Activated T-cell treated with anti-CD3 and anti-CD28 coated beads, Interleukin-2, amount 50 U/mL, for 4 hours (primary cell): ENCODE results near the gene SH3RF3. TPM values are rescaled to one million over a fixed set of nuclear protein-coding genes. Genes with fewer than 3 reads are reported as not detected.

Source experiments
- ATAC-seq, 2 donors: fragments of 200-7000 bp; cut with Tn5 transposase; one replicate each; pipeline ENCODE4 v1.10.0; 2021
- DNase-seq: peaks from one replicate; pipeline ENCODE4 v3.0.0-alpha.2; 2020
- H3K27me3 Mint-ChIP-seq: one replicate; pipeline ENCODE4 v1.8.0; 2021; ENCODE audit warnings: low read depth, mixed read lengths
- H3K36me3 Mint-ChIP-seq: one replicate; pipeline ENCODE4 v1.8.0; 2022; ENCODE audit warnings: mixed read lengths; ENCODE audit not compliant: insufficient read depth
- H3K4me1 Mint-ChIP-seq: one replicate; pipeline ENCODE4 v1.8.0; 2021; ENCODE audit warnings: low read depth, mixed read lengths
- H3K4me3 Mint-ChIP-seq: one replicate; pipeline ENCODE4 v1.8.0; 2021; ENCODE audit warnings: mild to moderate bottlenecking, moderate library complexity, mixed read lengths
- H3K9me3 Mint-ChIP-seq: one replicate; pipeline ENCODE4 v1.8.0; 2021; ENCODE audit warnings: mixed read lengths
- total RNA-seq, 3 donors: library from RNA; stranded (reverse); gene quantifications; one replicate each; pipeline ENCODE4 v1.2.1, GENCODE V29; 2021

Gene SH3RF3
- total RNA-seq, 3 donors from 2014 or later, result 0.33 to 0.98 (median 0.89) TPM

- peaks cover 3% of the 10 kb centered on the region for H3K36me3 Mint-ChIP-seq
- no peak overlapping the region for H3K4me3 Mint-ChIP-seq
- no peak for ATAC-seq
- DNase-seq, result no peak
- H3K4me1 Mint-ChIP-seq, result no peaks in the 10 kb centered on the region
- no peaks in the 10 kb centered on the region for H3K9me3 Mint-ChIP-seq
- H3K27me3 Mint-ChIP-seq, result no peaks in the 10 kb centered on the region
These were observed 247.1 kb downstream of the SH3RF3 start for GRCh38 chr2:109376115-109376514.

GRCh38 chr2:109376796-109377495 is 247.9 kb downstream of the SH3RF3 start:
- ATAC-seq, result no peak
- Mint-ChIP-seq H3K4me1 (no peaks in the 10 kb centered on the region), H3K36me3 (peaks cover 3% of the 10 kb centered on the region), H3K4me3 (no peak overlapping the region), H3K27me3 (no peaks in the 10 kb centered on the region), H3K9me3 (no peaks in the 10 kb centered on the region)
- DNase-seq, result no peak

GRCh38 chr2:109377976-109378375 is 249.0 kb downstream of the SH3RF3 start:
- DNase-seq (no peak), ATAC-seq (no peak)
- H3K9me3 Mint-ChIP-seq, result no peaks in the 10 kb centered on the region
- H3K36me3 Mint-ChIP-seq, result no peaks in the 10 kb centered on the region
- no peaks in the 10 kb centered on the region for H3K4me1 Mint-ChIP-seq
- no peaks in the 10 kb centered on the region for H3K27me3 Mint-ChIP-seq
- H3K4me3 Mint-ChIP-seq, result no peak overlapping the region

- H3K36me3 Mint-ChIP-seq, result no peaks in the 10 kb centered on the region
- DNase-seq, result no peak
- H3K4me3 Mint-ChIP-seq, result no peak overlapping the region
- H3K9me3 Mint-ChIP-seq, result no peaks in the 10 kb centered on the region
- H3K27me3 Mint-ChIP-seq, result no peaks in the 10 kb centered on the region
- H3K4me1 Mint-ChIP-seq, result no peaks in the 10 kb centered on the region
- no peak for ATAC-seq
These were observed 249.7 kb downstream of the SH3RF3 start for GRCh38 chr2:109378682-109379081.

GRCh38 chr2:109379507-109379906 is 250.5 kb downstream of the SH3RF3 start:
- DNase-seq (no peak), ATAC-seq (no peak)
- no peaks in the 10 kb centered on the region for H3K9me3 Mint-ChIP-seq
- H3K4me1 Mint-ChIP-seq, result no peaks in the 10 kb centered on the region
- H3K27me3 Mint-ChIP-seq, result no peaks in the 10 kb centered on the region
- H3K36me3 Mint-ChIP-seq, result no peaks in the 10 kb centered on the region
- H3K4me3 Mint-ChIP-seq, result no peak overlapping the region

GRCh38 chr2:109380502-109381326 is 251.7 kb downstream of the SH3RF3 start:
- H3K4me1 Mint-ChIP-seq, result no peaks in the 10 kb centered on the region
- no peaks in the 10 kb centered on the region for H3K9me3 Mint-ChIP-seq
- no peaks in the 10 kb centered on the region for H3K27me3 Mint-ChIP-seq
- no peaks in the 10 kb centered on the region for H3K36me3 Mint-ChIP-seq
- no peak overlapping the region for H3K4me3 Mint-ChIP-seq
- ATAC-seq (no peak), DNase-seq (no peak)

- ATAC-seq (no peak), DNase-seq (no peak)
- H3K4me3 Mint-ChIP-seq, result no peak overlapping the region
- no peaks in the 10 kb centered on the region for H3K4me1 Mint-ChIP-seq
- H3K27me3 Mint-ChIP-seq, result no peaks in the 10 kb centered on the region
- H3K9me3 Mint-ChIP-seq, result no peaks in the 10 kb centered on the region
- H3K36me3 Mint-ChIP-seq, result no peaks in the 10 kb centered on the region
These were observed 252.4 kb downstream of the SH3RF3 start for GRCh38 chr2:109381327-109381820.

GRCh38 chr2:109382226-109382895 is 253.4 kb downstream of the SH3RF3 start:
- Mint-ChIP-seq H3K27me3 (no peaks in the 10 kb centered on the region), H3K4me1 (no peaks in the 10 kb centered on the region), H3K9me3 (no peaks in the 10 kb centered on the region), H3K4me3 (no peak overlapping the region), H3K36me3 (no peaks in the 10 kb centered on the region)
- DNase-seq (no peak), ATAC-seq (no peak)

- Mint-ChIP-seq H3K9me3 (no peaks in the 10 kb centered on the region), H3K27me3 (no peaks in the 10 kb centered on the region), H3K36me3 (no peaks in the 10 kb centered on the region), H3K4me1 (no peaks in the 10 kb centered on the region), H3K4me3 (no peak overlapping the region)
- DNase-seq, result no peak
- no peak for ATAC-seq
These were observed 253.9 kb downstream of the SH3RF3 start for GRCh38 chr2:109382951-109383350.

- no peaks in the 10 kb centered on the region for H3K36me3 Mint-ChIP-seq
- no peak for ATAC-seq
- DNase-seq, result no peak
- H3K27me3 Mint-ChIP-seq, result no peaks in the 10 kb centered on the region
- no peaks in the 10 kb centered on the region for H3K9me3 Mint-ChIP-seq
- no peaks in the 10 kb centered on the region for H3K4me1 Mint-ChIP-seq
- H3K4me3 Mint-ChIP-seq, result no peak overlapping the region
These were observed 254.7 kb downstream of the SH3RF3 start for GRCh38 chr2:109383505-109384307.

- no peak for DNase-seq
- H3K27me3 Mint-ChIP-seq, result no peaks in the 10 kb centered on the region
- no peaks in the 10 kb centered on the region for H3K4me1 Mint-ChIP-seq
- no peak overlapping the region for H3K4me3 Mint-ChIP-seq
- H3K9me3 Mint-ChIP-seq, result no peaks in the 10 kb centered on the region
- no peaks in the 10 kb centered on the region for H3K36me3 Mint-ChIP-seq
- ATAC-seq, result no peak
These were observed 255.6 kb downstream of the SH3RF3 start for GRCh38 chr2:109384308-109385271.

GRCh38 chr2:109385506-109385905 is 256.5 kb downstream of the SH3RF3 start:
- no peaks in the 10 kb centered on the region for H3K4me1 Mint-ChIP-seq
- peaks cover 4% of the 10 kb centered on the region for H3K27me3 Mint-ChIP-seq
- no peak for ATAC-seq
- no peaks in the 10 kb centered on the region for H3K36me3 Mint-ChIP-seq
- DNase-seq, result no peak
- no peak overlapping the region for H3K4me3 Mint-ChIP-seq
- H3K9me3 Mint-ChIP-seq, result no peaks in the 10 kb centered on the region

GRCh38 chr2:109386004-109386695 is 257.1 kb downstream of the SH3RF3 start:
- no peaks in the 10 kb centered on the region for H3K36me3 Mint-ChIP-seq
- H3K4me1 Mint-ChIP-seq, result no peaks in the 10 kb centered on the region
- no peaks in the 10 kb centered on the region for H3K9me3 Mint-ChIP-seq
- DNase-seq (no peak), ATAC-seq (no peak)
- H3K27me3 Mint-ChIP-seq, result peaks cover 4% of the 10 kb centered on the region
- H3K4me3 Mint-ChIP-seq, result no peak overlapping the region
